SIG-M5 (cell line): Measurements from ENCODE around the gene DHTKD1.
"Not testable (repeated sequence)": the region's sequence is repeated elsewhere in the genome, so short reads cannot be mapped to it uniquely, and the experiment has no call there.

ENCODE experiments used
- DNase-seq: peaks from one replicate; lab custom pipeline; 2025; lab: John Stamatoyannopoulos, UW

DHTKD1 gene

GRCh38 chr10:12067336-12067735, 1.4 kb upstream of the DHTKD1 start:
- DNase-seq: no peak

- DNase-seq: not testable (repeated sequence)
Observed at GRCh38 chr10:12071441-12071840, 2.7 kb downstream of the DHTKD1 start.

- no peak for DNase-seq
Observed at GRCh38 chr10:12073526-12073925, 4.8 kb downstream of the DHTKD1 start.

- DNase-seq: no peak
Observed at GRCh38 chr10:12077580-12078180, 8.9 kb downstream of the DHTKD1 start.

- no peak for DNase-seq
Observed at GRCh38 chr10:12081470-12081869, 12.7 kb downstream of the DHTKD1 start.

GRCh38 chr10:12081879-12082557, 13.3 kb downstream of the DHTKD1 start:
- DNase-seq: no peak

GRCh38 chr10:12088919-12089318, 20.2 kb downstream of the DHTKD1 start:
- DNase-seq: no peak

GRCh38 chr10:12091421-12091820, 22.7 kb downstream of the DHTKD1 start:
- no peak for DNase-seq

- not testable (repeated sequence) for DNase-seq
Observed at GRCh38 chr10:12097361-12097760, 28.6 kb downstream of the DHTKD1 start.

GRCh38 chr10:12097791-12098190, 29.0 kb downstream of the DHTKD1 start:
- no peak for DNase-seq

- DNase-seq: no peak
Observed at GRCh38 chr10:12098966-12099365, 30.2 kb downstream of the DHTKD1 start.

GRCh38 chr10:12103802-12104201, 35.0 kb downstream of the DHTKD1 start:
- no peak for DNase-seq

- no peak for DNase-seq
Observed at GRCh38 chr10:12107781-12108180, 39.0 kb downstream of the DHTKD1 start.

GRCh38 chr10:12109286-12109685, 40.5 kb downstream of the DHTKD1 start:
- no peak for DNase-seq

GRCh38 chr10:12111528-12111927, 42.8 kb downstream of the DHTKD1 start:
- no peak for DNase-seq

GRCh38 chr10:12113627-12114026, 44.9 kb downstream of the DHTKD1 start:
- no peak for DNase-seq

- DNase-seq: no peak
Observed at GRCh38 chr10:12121673-12122072, 52.9 kb downstream of the DHTKD1 start.

- no peak for DNase-seq
Observed at GRCh38 chr10:12129222-12130111, 60.7 kb downstream of the DHTKD1 start, which contains the start of gene SEC61A2. Gene SEC61A2, plus strand, starts transcription at chr10:12129677. Its CDS starts 111 bp downstream, at chr10:12129788.

- no peak for DNase-seq
Observed at GRCh38 chr10:12130237-12130872, 61.6 kb downstream of the DHTKD1 start.

GRCh38 chr10:12135631-12136030, 66.9 kb downstream of the DHTKD1 start:
- DNase-seq: no peak

- DNase-seq: no peak
Observed at GRCh38 chr10:12140038-12140437, 71.3 kb downstream of the DHTKD1 start.

GRCh38 chr10:12144538-12144937, 75.8 kb downstream of the DHTKD1 start:
- no peak for DNase-seq
